Measurements from ENCODE around the gene SPAG17.

DNA sequence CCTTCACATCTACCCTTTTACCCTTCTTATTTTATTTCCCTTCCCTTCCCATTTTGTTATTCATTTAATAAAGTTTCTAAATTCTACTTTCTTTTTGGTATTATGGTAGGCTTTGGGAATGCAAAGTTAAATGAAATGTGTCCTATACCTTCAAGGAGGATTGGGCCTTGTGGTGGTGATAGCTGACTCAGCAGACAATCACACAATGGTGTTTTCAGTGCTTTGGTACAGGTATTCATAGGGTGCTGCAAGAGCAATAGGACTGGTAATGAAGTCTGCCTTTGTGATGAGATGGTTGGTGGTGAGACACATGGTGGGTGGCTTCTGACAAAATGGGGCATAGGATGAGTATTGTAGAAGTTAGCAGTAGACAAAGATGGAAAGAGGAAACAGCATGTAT is 21.9 kb upstream of the SPAG17 start:
- TF ChIP-seq, protein P1, sequence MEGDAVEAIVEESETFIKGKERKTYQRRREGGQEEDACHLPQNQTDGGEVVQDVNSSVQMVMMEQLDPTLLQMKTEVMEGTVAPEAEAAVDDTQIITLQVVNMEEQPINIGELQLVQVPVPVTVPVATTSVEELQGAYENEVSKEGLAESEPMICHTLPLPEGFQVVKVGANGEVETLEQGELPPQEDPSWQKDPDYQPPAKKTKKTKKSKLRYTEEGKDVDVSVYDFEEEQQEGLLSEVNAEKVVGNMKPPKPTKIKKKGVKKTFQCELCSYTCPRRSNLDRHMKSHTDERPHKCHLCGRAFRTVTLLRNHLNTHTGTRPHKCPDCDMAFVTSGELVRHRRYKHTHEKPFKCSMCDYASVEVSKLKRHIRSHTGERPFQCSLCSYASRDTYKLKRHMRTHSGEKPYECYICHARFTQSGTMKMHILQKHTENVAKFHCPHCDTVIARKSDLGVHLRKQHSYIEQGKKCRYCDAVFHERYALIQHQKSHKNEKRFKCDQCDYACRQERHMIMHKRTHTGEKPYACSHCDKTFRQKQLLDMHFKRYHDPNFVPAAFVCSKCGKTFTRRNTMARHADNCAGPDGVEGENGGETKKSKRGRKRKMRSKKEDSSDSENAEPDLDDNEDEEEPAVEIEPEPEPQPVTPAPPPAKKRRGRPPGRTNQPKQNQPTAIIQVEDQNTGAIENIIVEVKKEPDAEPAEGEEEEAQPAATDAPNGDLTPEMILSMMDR (IDR thresholded peaks at IDR 0.05) = no peak
- no peak for TF ChIP-seq EZH2 (IDR thresholded peaks at IDR 0.05)
